Articular chondrocyte of knee joint (primary cell): ENCODE data around the gene RBM48. TPM values are rescaled to one million over a fixed set of nuclear protein-coding genes. Genes with fewer than 3 reads are reported as not detected.

Experiments
- total RNA-seq: library from RNA; depleted of rRNA; stranded (reverse); fragments of >200 nt; gene quantifications from 2 replicates; pipeline ENCODE4 v1.2.3, GENCODE V29; 2012

Gene RBM48
- total RNA-seq, result 11.1 and 17.3 TPM in 2 replicates

DNA sequence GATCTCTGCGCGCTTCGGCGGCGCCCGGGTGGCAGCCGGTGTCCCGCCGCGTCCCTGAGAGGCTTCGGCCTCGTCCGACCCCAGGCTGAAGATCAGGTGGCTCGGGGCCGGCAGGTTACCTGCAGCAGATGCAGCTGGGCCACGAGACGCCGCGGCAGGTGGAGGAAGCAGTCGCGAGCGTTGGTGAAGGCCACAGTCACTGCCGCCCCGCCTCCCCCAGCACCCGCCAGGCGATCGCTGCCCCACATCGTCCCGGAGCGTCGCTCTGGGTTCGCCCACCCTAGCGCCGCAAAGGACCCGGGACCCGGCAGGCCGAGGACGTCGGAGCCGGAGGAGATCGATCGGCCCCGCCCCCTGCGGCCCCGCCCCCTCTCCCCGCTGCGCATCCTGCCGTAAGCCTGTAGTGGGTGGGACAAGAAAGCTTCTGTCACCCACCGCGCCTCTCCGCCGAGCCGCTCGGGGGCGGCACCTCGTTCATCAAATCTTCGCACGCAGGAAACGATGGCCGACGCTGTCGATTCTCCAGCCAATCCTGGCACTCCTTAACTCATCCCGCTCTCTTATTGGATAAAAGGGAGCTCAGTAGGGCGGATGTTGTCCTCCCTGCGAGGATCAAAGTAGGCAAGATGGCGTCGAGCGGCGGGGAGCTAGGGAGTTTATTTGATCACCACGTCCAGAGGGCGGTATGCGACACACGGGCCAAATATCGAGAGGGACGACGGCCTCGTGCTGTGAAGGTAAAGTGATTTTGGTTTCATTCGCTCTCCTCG, at the start of gene RBM48, which contains the start of gene PEX1:
Gene RBM48, plus strand, starts transcription at position 608 of the 770 bp plus-strand sequence. Its CDS starts 19 bp downstream, at position 627.
Gene PEX1, minus strand, starts transcription at position 333 of the 770 bp plus-strand sequence. Its CDS starts 85 bp downstream, at position 248.

Other genes starting within 250 kb of the RBM48 start
- 31.1 and 41.6 TPM in 2 replicates for gene GATAD1, start 81.3 kb upstream of the RBM48 start, total RNA-seq
- gene ERVW-1, start 50.8 kb upstream of the RBM48 start, total RNA-seq, result not detected in 2 replicates
- 23.7 and 24.6 TPM in 2 replicates for gene PEX1, start 275 bp upstream of the RBM48 start, total RNA-seq
- 24.2 and 27.0 TPM in 2 replicates for gene FAM133B, start 61.6 kb downstream of the RBM48 start, total RNA-seq